ENCODE measurements around the gene TCF19.
A peak's percentile ranks its signal among the peaks of the same experiment; 100 is the strongest.
"Not testable (repeated sequence)": the region's sequence is repeated elsewhere in the genome, so short reads cannot be mapped to it uniquely, and the experiment has no call there.

Gene TCF19

DNA sequence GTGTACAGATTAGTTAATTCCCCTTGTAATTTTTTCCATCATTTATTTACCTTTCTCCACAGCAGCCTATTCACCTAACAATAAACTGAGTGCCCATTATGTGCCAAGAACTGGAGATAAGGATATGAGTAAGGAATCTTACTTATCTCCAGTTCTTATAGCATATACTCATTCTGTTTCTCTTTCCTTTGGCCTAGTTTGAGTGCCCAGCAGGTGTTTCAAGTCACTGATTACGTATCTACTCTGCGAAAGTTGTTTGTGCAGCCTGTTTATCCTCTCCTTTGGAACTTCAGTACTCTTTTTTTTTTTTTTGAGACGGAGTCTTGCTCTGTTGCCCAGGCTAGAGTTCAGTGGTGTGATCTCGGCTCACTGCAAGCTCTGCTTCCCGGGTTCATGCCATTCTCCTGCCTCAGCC is 29.4 kb downstream of the TCF19 start:
- in situ Hi-C loops (cut with MboI; ENCODE audit: low sequenced_read_pairs): no loop called here
- no peaks in the 10 kb centered on the region for H3K4me1 ChIP-seq
- no peaks in the 10 kb centered on the region for H3K27me3 ChIP-seq (ENCODE audit: low read depth)
- no peak overlapping the region for H3K4me3 ChIP-seq
- H3K9me3 ChIP-seq: no peaks in the 10 kb centered on the region
- DNase-seq (ENCODE audit: low spot score in 2 of 2): no peak
- no peaks in the 10 kb centered on the region for H3K36me3 ChIP-seq (replicated peaks)

DNA sequence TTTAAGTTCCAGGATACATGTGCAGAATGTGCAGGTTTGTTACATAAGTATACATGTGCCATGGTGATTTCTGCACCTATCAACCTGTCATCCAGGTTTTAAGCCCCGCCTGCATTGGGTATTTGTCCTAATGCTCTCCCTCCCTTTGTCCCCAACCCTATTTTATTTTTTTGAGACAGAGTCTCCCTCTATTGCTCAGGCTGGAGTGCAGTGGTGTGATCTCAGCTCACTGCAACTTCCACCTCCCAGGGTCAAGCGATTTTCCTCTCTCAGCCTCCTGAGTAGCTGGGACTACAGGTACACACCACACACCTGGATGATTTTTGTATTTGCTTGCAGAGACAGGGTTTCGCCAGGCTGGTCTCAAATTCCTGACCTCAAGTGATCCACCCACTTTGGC is 30.8 kb downstream of the TCF19 start:
- H3K27me3 ChIP-seq (ENCODE audit: low read depth); in situ Hi-C loops (cut with MboI; ENCODE audit: low sequenced_read_pairs); H3K4me1 ChIP-seq; DNase-seq (ENCODE audit: low spot score in 2 of 2); H3K9me3 ChIP-seq; H3K36me3 ChIP-seq (replicated peaks); H3K4me3 ChIP-seq: not testable (repeated sequence)

DNA sequence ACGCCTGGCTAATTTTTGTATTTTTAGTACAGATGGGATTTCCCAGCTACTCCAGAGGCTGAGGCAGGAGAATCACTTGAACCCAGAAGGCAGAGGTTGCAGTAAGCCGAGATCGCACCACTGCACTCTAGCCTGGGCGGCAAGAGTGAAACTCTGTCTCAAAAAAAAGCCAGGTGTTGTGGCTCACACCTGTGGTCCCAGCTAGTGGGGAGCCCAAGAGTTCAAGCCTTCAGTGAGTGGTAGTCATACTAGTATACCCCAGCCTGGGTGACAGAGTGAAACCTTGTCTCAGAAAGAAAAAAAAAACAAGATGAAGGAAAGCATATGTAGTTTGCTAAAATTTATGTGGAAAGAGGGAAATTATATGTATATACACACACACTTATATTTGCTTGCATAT is 32.1 kb downstream of the TCF19 start:
- H3K4me3 ChIP-seq: no peak overlapping the region
- H3K36me3 ChIP-seq (replicated peaks): no peaks in the 10 kb centered on the region
- H3K9me3 ChIP-seq: no peaks in the 10 kb centered on the region
- in situ Hi-C loops (cut with MboI; ENCODE audit: low sequenced_read_pairs): loop anchor here (5.0 kb wide), 1 partner anchor 53 kb away; the partner anchor contains the start of gene PSORS1C2
- DNase-seq (ENCODE audit: low spot score in 2 of 2): no peak
- peaks cover 10% of the 10 kb centered on the region for H3K4me1 ChIP-seq
- H3K27me3 ChIP-seq (ENCODE audit: low read depth): no peaks in the 10 kb centered on the region

DNA sequence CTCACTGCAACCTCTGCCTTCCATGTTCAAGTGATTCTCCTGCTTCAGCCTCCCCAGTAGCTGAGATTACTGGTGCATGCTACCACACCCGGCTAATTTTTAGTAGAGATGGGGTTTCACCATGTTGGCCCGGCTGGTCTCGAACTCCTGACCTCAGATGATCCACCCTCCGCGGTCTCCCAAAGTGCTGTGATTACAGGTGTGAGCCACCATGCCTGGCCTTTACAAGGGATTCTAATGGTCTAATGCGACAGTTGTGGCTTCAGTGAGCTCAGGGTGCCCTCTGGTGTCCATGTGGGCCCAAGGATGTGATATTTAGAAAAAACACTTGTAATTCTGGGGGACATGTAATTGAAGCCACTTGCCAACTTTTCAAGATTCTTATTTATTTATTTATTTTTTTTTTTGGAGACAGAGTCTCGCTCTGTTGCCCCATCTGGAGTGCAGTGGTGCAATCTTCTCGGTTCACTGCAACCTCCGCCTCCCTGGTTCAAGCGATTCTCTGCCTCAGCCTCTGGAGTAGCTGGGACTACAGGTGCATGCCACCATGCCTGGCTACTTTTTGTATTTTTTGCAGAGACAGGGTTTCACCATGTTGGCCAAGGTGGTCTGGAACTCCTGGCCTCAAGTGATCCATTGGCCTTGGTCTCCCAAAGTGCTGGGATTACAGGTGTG is 34.2 kb downstream of the TCF19 start:
- H3K36me3 ChIP-seq (replicated peaks); H3K4me1 ChIP-seq; H3K4me3 ChIP-seq; H3K9me3 ChIP-seq; H3K27me3 ChIP-seq (ENCODE audit: low read depth): not testable (repeated sequence)
- in situ Hi-C loops (cut with MboI; ENCODE audit: low sequenced_read_pairs): loop anchor here (5.0 kb wide), 1 partner anchor 55 kb away; the partner anchor contains the start of gene PSORS1C2
- peak; percentile 60 to 79 for DNase-seq (ENCODE audit: low spot score in 2 of 2)

DNA sequence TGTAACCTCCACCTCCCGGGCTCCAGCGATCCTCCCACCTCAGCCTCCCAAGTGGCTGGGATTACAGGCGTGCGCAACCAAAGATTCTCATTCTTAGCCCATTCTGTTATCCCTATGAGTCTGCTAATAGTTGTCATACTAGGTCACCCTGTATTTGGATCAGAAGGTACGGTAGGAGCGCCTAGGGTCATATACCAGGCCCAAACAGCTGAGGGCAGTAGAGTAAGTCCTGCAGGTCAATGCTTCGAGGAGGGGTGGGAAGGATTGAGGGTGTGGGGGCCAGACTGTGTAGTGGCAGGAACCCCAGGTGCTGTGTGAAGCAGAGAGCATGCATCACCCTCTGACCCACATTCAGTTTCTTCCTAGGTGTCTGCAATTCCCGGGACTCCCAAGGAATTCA is 34.8 kb downstream of the TCF19 start:
- no peaks in the 10 kb centered on the region for H3K9me3 ChIP-seq
- no peak overlapping the region for H3K4me3 ChIP-seq
- no peaks in the 10 kb centered on the region for H3K36me3 ChIP-seq (replicated peaks)
- no peaks in the 10 kb centered on the region for H3K27me3 ChIP-seq (ENCODE audit: low read depth)
- in situ Hi-C loops (cut with MboI; ENCODE audit: low sequenced_read_pairs): loop anchor here (5.0 kb wide), 1 partner anchor 56 kb away; the partner anchor contains the start of gene PSORS1C2
- H3K4me1 ChIP-seq: peaks cover 10% of the 10 kb centered on the region
- no peak for DNase-seq (ENCODE audit: low spot score in 2 of 2)

DNA sequence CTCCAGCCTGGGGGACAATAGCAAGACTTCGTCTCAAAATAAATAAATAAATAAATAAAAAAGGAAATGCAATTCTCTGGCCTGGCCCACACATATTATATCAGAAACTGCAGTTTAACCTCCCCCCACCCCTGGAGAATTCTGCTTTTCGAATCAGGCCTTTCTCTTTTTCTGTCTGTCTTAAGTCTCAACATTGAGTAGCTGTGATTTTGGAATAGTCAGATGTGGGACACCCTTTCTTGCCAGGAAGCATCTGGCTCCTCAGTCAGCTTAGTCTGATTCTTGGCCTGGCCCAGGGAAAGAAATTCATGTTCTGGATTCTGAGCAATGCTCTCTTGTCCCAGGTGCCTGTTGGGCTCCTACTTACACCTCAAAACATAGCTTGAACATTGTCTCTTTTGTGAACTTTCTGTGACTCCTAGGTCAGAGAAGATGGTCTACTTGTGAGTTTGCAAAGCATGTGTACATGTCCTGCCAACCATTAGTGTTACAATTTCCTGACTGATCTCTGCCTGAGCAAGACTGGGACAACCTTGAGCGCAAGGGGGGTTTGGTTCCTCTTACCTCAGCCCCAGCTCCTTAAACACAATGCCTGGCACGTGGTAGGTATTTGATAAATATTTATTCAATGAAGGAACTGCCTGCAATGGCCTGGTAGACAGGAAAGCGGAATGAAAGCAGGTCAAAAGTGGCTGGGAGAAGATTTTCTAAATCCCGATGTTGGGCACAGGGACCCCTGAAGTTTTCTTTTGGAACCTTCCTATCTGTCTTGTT is 35.9 kb downstream of the TCF19 start:
- Histone ChIP-seq H3K4me1 (peaks cover 12% of the 10 kb centered on the region), H3K27me3 (ENCODE audit: low read depth) (no peaks in the 10 kb centered on the region), H3K9me3 (no peaks in the 10 kb centered on the region), H3K36me3 (replicated peaks) (no peaks in the 10 kb centered on the region), H3K4me3 (no peak overlapping the region)
- in situ Hi-C loops (cut with MboI; ENCODE audit: low sequenced_read_pairs): loop anchor here (5.0 kb wide), 1 partner anchor 57 kb away; the partner anchor contains the start of gene PSORS1C2
- no peak for DNase-seq (ENCODE audit: low spot score in 2 of 2)

DNA sequence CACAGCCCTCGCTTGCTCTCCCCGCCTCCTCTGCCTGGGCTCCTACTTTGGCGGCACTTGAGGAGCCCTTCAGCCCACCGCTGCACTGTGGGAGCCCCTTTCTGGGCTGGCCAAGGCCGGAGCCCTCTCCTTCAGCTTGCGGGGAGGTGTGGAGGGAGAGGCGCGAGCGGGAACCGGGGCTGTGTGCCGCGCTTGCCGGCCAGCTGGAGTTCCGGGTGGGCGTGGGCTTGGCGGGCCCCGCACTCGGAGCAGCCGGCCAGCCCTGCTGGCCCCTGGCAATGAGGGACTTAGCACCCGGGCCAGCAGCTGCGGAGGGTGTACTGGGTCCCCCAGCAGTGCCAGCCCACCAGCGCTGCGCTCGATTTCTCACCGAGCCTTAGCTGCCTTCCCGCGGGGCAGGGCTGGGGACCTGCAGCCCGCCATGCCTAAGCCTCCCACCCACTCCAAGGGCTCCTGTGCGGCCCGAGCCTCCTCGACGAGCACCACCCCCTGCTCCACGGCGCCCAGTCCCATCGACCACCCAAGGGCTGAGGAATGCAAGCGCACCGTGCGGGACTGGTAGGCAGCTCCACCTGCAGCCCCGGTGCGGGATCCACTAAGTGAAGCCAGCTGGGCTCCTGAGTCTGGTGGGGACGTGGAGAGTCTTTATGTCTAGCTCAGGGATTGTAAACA is 37.1 kb downstream of the TCF19 start:
- not testable (repeated sequence) for DNase-seq (ENCODE audit: low spot score in 2 of 2)
- in situ Hi-C loops (cut with MboI; ENCODE audit: low sequenced_read_pairs): loop anchor here (5.0 kb wide), 1 partner anchor 172 kb away; no protein-coding TSS in a partner anchor

DNA sequence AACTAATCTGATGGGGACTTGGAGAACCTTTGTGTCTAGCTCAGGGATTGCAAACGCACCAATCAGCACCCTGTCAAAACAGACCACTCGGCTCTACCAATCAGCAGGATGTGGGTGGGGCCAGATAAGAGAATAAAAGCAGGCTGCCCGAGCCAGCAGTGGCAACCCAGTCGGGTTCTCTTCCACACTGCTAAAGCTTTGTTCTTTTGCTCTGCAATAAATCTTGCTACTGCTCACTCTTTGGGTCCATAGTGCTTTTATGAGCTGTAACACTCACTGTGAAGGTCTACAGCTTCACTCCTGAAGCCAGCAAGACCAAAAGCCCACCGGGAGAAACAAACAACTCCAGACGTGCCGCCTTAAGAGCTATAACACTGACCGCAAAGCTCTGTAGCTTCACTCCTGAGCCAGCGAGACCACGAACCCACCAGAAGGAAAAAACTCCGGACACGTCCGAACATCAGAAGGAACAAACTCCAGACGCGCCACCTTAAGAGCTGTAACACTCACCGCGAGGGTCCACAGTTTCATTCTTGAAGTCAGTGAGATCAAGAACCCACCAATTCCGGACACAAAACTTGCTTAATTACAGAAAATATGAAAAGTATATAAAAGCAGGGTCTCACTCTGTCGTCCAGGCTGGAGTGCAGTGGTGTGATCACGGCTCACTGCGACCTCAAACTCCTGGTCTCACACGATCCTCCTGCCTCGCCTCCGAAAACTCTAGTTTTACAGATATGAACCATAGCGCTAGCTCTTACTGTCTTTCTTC is 38.0 kb downstream of the TCF19 start:
- not testable (repeated sequence) for DNase-seq (ENCODE audit: low spot score in 2 of 2); H3K4me3 ChIP-seq; H3K27me3 ChIP-seq (ENCODE audit: low read depth); H3K9me3 ChIP-seq; H3K36me3 ChIP-seq (replicated peaks)
- in situ Hi-C loops (cut with MboI; ENCODE audit: low sequenced_read_pairs): loop anchor here (5.0 kb wide), 1 partner anchor 171 kb away; no protein-coding TSS in a partner anchor
- H3K4me1 ChIP-seq: peaks cover 12% of the 10 kb centered on the region

More for the DNA sequence above, 37.1 kb downstream of the TCF19 start:
- not testable (repeated sequence) for H3K4me3 ChIP-seq; H3K36me3 ChIP-seq (replicated peaks); H3K9me3 ChIP-seq; H3K27me3 ChIP-seq (ENCODE audit: low read depth)
- H3K4me1 ChIP-seq: peaks cover 12% of the 10 kb centered on the region

DNA sequence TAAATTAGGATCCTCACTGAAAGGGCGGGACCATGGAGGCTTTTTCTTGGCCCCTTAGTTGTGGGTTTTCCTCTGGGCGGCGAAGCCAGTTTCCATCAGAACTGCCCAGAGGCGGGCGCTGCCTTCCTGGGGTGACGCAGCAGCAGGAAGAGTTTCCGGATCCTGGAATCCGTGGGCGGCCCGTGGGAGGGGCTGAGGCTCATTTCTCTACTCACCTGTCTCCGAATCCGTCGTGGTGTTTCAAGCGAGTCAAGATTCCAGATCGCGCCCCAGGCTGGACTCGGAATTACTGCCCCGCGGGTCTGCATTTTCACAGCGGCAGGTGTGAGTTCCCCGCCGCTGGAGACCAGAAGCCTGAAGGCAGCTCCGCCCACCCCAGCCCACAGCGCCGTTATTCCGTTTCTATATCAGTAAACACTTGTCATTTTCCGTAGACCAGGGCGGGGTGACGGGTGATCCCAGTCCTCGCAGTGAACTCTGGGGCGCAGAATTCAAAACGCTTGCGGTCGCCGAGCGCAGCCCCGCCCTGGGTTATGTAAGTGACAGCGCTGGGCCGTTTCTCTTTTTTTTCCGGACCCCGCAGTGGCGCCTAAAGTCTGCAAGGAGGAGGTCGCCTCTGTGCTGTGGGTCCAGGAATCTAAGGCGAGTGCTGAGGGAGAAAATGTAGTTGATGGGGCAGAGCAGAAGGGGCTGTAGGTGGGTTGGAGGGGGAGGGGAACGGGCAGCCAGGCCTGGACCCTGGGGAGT is 39.3 kb downstream of the TCF19 start:
- H3K4me3 ChIP-seq: peak overlapping the region; percentile 62
- DNase-seq (ENCODE audit: low spot score in 2 of 2): peak; percentile 72 to 92

DNA sequence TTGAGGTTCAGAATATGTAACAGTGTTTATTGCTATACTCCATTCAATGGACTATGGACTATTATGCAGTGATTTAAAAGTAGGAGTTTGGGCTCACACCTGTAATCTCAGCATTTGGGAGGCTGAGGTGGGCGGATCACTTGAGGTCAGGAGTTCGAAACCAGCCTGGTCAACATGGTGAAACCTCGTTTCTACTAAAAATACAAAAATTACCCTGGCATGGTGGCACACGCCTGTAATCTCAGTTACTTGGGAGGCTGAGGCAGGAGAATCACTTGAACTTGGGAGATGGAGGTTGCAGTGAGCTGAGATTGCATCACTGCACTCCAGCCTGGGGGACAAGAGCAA is 40.7 kb downstream of the TCF19 start:
- H3K27me3 ChIP-seq (ENCODE audit: low read depth); H3K9me3 ChIP-seq; DNase-seq (ENCODE audit: low spot score in 2 of 2); H3K36me3 ChIP-seq (replicated peaks): not testable (repeated sequence)
- H3K4me1 ChIP-seq: peaks cover 16% of the 10 kb centered on the region
- in situ Hi-C loops (cut with MboI; ENCODE audit: low sequenced_read_pairs): loop anchor here (5.0 kb wide), 1 partner anchor 168 kb away; no protein-coding TSS in a partner anchor
- peak overlapping the region; percentile 62; the same call in 1 of the 2 replicates for H3K4me3 ChIP-seq

More for the DNA sequence above, 39.3 kb downstream of the TCF19 start:
- peaks cover 12% of the 10 kb centered on the region for H3K4me1 ChIP-seq
- no peaks in the 10 kb centered on the region for H3K9me3 ChIP-seq
- H3K36me3 ChIP-seq (replicated peaks): no peaks in the 10 kb centered on the region
- in situ Hi-C loops (cut with MboI; ENCODE audit: low sequenced_read_pairs): loop anchor here (5.0 kb wide), 1 partner anchor 170 kb away; no protein-coding TSS in a partner anchor
- H3K27me3 ChIP-seq (ENCODE audit: low read depth): no peaks in the 10 kb centered on the region

DNA sequence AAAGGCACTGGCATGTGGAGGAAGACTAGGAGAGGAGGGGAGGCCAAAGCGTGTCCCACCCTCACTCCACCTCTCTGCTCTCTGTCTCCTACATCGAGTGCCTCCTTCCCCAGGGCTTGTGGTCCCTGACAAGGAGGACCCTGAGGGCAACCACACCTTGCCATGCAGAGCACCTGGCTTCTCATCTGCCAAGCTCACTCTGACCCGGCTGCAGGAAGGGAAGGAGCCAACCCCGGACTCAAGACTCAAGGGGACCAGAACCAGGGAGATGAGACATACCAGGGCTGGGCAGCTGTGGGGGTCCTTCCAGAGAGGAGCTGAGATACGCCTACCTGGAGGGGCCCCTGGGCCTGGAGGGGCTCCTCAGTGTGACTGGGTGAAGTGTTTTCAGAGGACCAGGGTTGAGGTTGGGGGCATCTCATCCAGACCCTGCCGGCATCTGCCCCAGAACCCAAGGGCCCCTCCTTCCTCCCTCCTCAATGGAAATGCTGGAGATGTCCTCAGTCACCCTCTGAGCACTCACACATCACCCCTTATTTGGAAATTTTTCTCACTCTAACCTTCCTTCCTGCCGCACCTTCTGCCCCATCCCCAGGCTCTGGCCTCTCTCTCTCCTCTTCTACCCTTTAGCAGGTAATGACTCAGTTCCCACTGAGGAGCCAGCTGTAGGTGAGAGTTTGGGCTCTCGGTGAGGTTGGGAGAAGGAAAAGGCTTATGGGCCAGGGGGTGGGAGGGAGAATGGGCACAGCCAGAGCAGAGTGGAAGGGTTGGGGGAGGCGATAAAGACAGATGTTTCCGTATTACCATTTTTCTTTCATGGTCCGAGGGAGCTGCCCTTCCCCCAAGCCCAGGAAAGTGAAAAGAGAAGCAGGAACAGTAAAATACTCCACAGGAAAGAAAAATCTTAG is 44.1 kb downstream of the TCF19 start:
- Histone ChIP-seq H3K9me3 (no peaks in the 10 kb centered on the region), H3K36me3 (replicated peaks) (no peaks in the 10 kb centered on the region), H3K4me3 (no peak overlapping the region), H3K27me3 (ENCODE audit: low read depth) (no peaks in the 10 kb centered on the region), H3K4me1 (peaks cover 6% of the 10 kb centered on the region)
- no peak for DNase-seq (ENCODE audit: low spot score in 2 of 2)
- in situ Hi-C loops (cut with MboI; ENCODE audit: low sequenced_read_pairs): no loop called here
